Skeletal muscle cell (primary cell): ENCODE measurements around the gene CES1.
"Not testable (repeated sequence)": the region's sequence is repeated elsewhere in the genome, so short reads cannot be mapped to it uniquely, and the experiment has no call there.

Source experiments
- DNase-seq: peaks from one replicate; pipeline ENCODE4 v3.0.0-alpha.2; 2010; ENCODE audit warnings: low read depth
- H3K4me3 ChIP-seq: 2 replicates; pipeline ENCODE4 v1.5.1; 2011; ENCODE audit warnings: low read depth, mild to moderate bottlenecking, control low read depth, low read length, moderate library complexity

CES1 gene

GRCh38 chr16:55808286-55808685 is 24.6 kb downstream of the CES1 start:
- not testable (repeated sequence) for DNase-seq

GRCh38 chr16:55805104-55805503 is 27.8 kb downstream of the CES1 start:
- DNase-seq, H3K4me3 ChIP-seq: not testable (repeated sequence)

More at GRCh38 chr16:55808286-55808685, 24.6 kb downstream of the CES1 start:
- H3K4me3 ChIP-seq = not testable (repeated sequence)

GRCh38 chr16:55803681-55804080 is 29.2 kb downstream of the CES1 start:
- DNase-seq, H3K4me3 ChIP-seq: not testable (repeated sequence)

- DNase-seq, H3K4me3 ChIP-seq: not testable (repeated sequence)
Measured at GRCh38 chr16:55792934-55793374, 39.9 kb downstream of the CES1 start.

GRCh38 chr16:55791512-55791911 is 41.4 kb downstream of the CES1 start:
- H3K4me3 ChIP-seq, DNase-seq: not testable (repeated sequence)

GRCh38 chr16:55790240-55790639 is 42.7 kb downstream of the CES1 start:
- not testable (repeated sequence) for DNase-seq, H3K4me3 ChIP-seq

GRCh38 chr16:55782793-55783091 is 50.2 kb downstream of the CES1 start:
- not testable (repeated sequence) for DNase-seq, H3K4me3 ChIP-seq

- not testable (repeated sequence) for DNase-seq, H3K4me3 ChIP-seq
Measured at GRCh38 chr16:55782091-55782792, 50.7 kb downstream of the CES1 start.

- DNase-seq, H3K4me3 ChIP-seq: not testable (repeated sequence)
Measured at GRCh38 chr16:55781456-55781855, 51.4 kb downstream of the CES1 start.

- not testable (repeated sequence) for H3K4me3 ChIP-seq, DNase-seq
Measured at GRCh38 chr16:55780095-55780407, 52.8 kb downstream of the CES1 start.

GRCh38 chr16:55779402-55780094 is 53.3 kb downstream of the CES1 start:
- DNase-seq = no peak
- H3K4me3 ChIP-seq = no peak overlapping the region

GRCh38 chr16:55778757-55779156 is 54.1 kb downstream of the CES1 start:
- H3K4me3 ChIP-seq = no peak overlapping the region
- DNase-seq = no peak

- H3K4me3 ChIP-seq = no peak overlapping the region
- DNase-seq = no peak
Measured at GRCh38 chr16:55775857-55776256, 57.0 kb downstream of the CES1 start.

- DNase-seq = no peak
- no peak overlapping the region for H3K4me3 ChIP-seq
Measured at GRCh38 chr16:55773859-55774549, 58.9 kb downstream of the CES1 start.

- no peak for DNase-seq
- no peak overlapping the region for H3K4me3 ChIP-seq
Measured at GRCh38 chr16:55765161-55765560, 67.7 kb downstream of the CES1 start.

GRCh38 chr16:55760310-55761001 is 72.4 kb downstream of the CES1 start:
- no peak for DNase-seq
- H3K4me3 ChIP-seq = peak overlapping the region; percentile 7

- H3K4me3 ChIP-seq, DNase-seq: not testable (repeated sequence)
Measured at GRCh38 chr16:55759965-55760309, 73.0 kb downstream of the CES1 start.

- not testable (repeated sequence) for DNase-seq, H3K4me3 ChIP-seq
Measured at GRCh38 chr16:55757595-55758527, 75.0 kb downstream of the CES1 start.

- DNase-seq = no peak
- H3K4me3 ChIP-seq = no peak overlapping the region
Measured at GRCh38 chr16:55756963-55757362, 75.9 kb downstream of the CES1 start.
